GM21576 (cell line): ENCODE data around the gene C11orf86.

Source experiments
- ATAC-seq: cut with Tn5 transposase; IDR thresholded peaks from one replicate; pipeline ENCODE4 v1.9.1; 2021; ENCODE audit warnings: mild to moderate bottlenecking, moderate library complexity; ENCODE audit not compliant: unreplicated experiment

The C11orf86 gene

DNA sequence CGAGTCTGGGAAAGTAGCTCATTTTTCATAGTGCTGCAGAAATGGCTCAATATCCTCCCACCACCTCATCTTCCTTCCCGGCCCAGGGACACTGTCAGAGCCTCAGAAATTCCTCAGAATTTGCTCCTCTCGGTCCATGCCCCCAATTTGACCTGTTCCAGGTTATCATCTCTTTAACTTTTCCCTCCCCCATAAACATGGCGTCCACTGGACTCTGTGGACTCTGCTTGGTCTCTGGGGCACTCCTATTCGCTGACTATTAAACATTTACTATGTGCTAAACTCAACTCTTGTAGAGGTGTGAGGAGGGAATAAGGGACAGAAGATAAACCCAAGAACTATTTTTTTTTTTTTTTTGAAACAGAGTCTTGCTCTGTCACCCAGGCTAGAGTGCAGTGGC, 8.8 kb upstream of the C11orf86 start:
- ATAC-seq, result no peak

DNA sequence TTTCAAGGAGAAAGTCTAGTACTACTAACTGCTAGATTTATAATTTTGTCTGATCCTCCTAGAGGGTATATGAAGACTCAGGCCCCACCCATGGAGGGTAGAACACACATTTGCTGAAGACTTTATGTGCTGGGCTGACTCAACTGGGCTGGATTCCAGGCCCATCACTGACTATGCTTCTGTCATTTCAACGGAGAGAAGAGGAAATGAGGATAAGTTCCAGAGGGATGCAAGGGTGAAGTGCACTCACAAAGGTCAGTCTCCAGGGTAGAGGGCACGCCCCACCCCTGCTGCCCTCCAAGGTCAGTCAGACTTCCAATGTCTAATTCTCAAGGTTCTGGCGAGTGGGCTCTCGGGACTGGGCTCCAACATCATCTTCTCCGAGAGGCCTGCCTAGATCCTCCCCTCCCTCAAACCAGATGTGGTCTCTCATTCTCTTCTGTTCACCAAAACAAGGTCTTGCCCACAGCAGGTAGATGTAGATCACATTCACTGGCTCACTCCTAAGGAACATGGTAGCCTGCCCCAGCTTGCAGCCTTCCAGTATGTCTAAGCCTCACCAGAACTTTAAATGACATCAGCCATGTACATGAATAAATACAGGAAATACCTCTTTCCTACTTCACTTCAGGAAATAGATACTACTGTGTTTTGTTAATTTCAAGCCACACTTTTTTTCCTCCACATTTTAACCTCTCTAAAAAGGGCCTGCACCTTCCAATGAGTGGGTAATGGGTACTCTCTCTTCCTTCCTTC, 7.3 kb upstream of the C11orf86 start:
- no peak for ATAC-seq

DNA sequence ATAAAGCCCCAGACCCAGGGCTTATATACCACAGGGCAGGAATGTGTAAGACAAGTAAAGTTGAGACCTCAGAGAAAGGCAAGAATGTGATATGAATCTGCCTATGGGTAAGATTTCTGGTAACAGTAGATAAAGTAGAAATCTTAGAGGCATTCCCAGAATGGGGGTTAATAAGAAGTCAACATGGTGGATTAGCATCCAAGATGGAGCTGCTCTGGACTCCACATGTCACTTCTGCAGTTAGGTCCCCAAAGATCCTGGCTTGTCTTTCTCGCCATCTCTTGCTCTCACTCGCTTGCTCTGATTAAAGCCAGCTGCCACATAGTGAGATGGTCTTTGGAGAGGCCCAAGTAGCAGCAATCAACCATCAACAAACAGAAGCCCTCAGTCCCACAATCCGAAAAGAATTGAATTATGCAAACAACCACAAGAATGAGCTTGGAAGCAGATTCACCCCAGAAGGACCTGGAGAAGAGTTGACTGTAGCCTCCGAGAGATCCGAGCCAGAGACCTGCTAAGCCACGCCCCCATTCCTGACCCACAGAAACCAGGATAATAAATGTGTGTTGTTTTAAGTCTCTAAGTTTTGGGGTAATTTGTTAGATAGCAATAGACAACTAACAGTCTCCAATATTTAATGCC, 5.4 kb upstream of the C11orf86 start:
- no peak for ATAC-seq

DNA sequence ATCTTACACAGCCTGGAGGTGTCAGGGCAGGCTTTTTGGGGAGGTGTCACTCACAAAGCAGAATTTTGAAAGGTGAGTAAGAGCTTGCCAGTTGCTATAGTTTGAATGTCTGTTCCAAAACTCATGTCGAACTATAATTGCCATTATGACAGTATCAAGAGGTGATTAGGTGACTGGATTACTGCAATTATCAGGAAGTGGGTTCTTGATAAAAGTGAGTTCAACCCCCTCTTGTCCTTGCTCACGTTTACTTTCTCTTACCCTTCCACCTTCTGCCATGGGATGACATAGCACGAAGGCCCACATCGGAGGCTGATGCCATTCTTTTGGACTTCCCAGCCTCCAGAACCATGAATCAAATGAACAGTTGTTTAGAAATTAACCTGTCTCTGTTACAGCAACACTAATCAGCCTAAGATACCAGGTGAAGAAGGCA, 4.7 kb upstream of the C11orf86 start:
- no peak for ATAC-seq

DNA sequence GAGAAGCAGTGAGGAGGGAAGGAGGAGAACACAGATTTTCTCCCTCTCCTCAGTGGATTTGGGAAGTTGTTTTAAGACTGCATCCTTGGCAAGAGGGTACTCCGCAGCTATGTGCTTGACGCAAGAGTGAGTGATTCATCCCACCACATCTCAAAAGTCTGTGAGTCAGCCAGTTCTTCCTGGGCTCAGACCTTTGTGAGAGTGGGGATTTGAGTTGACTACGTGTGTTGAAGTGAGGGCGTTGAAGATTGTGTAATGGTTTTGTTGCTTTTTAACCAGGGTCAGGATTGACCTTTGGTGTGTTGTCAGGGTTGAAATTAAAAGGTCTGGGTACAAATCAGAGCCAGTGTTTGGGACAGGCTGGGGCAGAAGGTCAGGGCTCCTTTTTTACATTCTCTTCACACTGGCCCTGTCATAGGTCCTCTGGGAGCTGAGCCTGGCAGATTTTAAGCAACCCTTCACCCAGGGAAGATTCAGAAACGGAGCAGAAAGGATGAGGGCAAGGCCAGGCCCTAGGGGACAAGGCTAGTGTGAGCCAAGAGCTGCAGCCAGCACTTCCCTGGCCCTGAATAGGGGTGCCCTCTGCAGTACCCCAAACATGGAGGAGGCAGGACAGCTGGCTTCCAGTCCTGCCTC, 4.2 kb upstream of the C11orf86 start:
- no peak for ATAC-seq

DNA sequence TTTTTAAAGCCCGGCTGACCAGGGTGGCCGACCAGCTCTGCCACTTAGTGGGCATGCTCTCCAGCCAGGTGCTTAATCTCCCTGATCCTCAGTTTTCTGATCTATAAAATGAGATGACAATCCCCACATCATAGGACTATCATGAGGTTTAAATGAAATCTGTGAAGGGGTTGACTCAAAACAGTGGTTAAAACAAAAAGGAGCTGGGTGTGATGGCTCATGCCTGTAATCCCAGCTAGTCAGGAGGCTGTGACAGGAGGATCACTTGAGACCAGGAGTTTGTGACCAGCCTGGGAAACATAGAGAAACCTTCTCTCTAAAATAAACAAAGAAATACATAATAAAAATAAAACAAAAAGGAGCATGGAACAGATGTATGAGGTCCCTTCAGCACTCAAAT, 3.6 kb upstream of the C11orf86 start:
- ATAC-seq, result no peak

DNA sequence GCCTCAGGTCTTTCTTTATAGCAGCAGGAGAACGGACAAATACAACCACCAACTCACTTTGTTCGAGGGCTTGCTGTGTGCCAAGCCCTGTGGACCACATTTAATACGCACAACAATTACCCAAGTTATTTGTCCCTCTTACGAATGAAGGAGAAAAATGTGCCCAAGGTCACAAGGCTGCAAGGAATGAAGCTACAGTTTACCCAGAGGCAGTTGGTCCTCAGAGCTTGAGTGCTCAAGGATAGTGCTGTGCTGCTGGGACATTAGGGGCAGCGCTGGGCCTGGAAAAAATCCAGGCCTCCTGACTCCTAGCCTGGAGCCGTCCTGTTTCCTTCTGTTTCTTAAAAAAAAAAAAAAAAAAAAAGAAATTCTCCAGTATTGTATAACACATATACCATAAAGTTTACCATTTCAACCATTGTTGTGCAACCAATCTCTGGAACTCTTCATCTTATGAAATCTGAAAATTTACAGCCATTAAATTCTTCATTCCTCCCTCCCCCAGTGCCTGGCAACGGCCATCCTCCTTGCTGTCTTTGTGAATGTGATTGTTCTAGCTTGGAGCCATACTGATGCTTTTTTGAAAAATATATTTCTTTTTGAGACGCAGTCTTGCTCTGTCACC, 1.0 kb upstream of the C11orf86 start:
- ATAC-seq, result no peak

DNA sequence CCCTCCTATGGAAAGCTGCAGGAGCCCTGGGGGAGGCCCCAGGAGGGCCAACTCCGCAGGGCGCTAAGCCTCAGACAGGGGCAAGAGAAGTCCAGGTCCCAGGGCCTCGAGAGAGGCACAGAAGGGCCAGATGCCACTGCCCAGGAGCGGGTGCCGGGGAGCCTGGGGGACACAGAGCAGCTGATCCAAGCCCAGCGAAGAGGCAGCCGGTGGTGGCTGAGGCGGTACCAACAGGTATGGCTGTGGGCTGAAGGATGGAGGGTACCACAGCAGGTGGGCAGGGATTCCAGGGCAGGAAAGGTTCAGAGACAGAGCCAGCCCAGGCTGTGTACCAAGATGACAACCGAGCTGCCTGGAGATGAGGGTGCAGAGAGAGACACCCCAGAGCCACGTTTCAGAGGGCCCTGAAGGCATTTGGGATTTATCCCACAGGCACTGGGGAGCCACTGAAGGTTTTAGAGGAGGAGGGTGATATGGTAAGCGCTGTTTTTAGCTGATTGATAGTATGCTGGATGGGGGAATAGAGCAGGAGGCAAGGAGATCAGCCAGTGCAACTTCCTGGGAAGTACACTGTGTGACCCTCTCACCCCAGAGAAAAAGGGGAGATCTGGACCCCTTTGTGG, 412 bp downstream of the C11orf86 start:
- no peak for ATAC-seq

DNA sequence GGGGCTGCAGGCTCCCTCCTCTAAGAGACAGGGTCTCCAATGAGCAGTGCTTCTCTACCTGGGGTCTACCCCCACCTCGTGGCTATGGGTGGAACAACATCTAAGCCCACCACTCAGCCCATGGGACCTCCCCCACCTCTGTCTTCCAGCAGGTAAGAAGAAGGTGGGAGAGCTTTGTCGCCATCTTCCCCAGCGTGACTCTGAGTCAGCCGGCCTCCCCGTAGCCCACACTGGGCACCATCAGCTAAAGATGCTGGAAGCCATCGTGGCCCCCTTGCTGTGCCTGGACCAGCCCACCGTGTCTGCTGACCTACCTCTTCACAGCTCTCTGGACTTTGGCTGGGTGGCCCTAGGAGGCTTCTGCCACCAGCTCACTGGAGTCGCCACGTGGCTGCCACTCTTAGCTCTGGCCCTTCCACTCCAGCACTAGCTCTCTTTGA, 944 bp downstream of the C11orf86 start:
- ATAC-seq, result no peak

DNA sequence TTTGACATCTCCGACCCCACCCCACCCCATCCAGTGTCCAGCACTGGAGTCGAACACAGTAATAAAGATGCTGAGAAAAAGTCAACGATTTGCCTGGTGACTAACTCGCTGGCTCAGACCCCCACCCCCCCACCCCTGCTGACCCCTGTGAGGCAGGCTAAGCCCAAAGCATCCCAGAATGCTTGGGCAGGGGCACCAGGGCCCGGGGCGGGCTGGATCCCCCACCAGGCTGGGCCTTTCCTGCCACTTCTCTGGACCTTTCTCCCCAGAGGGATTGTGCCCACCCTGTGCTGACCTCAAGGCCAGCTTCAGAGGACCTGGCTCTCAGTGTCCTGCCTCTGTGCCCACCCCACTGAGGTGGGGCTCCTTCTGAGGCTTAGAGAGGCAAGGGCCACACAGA, 1.8 kb downstream of the C11orf86 start:
- no peak for ATAC-seq

DNA sequence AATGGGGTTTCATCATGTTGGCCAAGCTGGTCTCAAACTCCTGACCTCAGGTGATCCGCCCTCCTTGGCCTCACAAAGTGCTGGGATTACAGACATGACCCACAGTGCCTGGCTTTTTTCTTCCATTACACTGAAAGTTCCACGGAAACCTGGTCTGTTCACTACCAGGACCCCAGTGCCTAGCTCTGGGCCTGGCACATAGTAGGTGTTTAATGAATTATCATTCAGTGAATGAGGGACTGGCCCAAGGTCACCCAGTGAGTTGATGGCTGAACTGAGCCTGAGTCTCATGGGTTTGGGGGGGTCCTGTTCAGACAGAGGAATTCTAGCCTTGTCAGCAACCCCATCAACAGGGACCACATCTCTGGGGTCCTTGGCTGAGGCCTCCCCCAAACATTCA, 3.1 kb downstream of the C11orf86 start:
- no peak for ATAC-seq

DNA sequence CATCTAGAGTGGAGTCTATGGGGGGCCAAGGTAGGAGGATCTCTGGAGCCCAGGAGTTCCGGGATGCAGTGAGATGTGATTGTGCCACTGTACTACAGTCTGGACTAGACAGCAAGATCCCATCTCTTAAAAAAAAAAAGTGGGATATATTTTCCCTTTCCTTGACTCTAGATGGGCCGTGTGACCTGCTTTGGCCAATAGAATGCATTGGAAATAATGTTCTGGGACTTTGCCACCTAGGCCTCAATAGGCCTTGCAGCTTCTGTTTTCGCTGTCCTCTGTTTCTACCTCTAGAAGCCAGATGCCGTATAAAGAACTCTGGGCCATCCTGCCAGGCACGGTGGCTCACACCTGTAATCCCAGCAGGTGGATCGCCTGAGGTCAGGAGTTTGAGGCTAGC, 3.6 kb downstream of the C11orf86 start:
- ATAC-seq, result no peak

DNA sequence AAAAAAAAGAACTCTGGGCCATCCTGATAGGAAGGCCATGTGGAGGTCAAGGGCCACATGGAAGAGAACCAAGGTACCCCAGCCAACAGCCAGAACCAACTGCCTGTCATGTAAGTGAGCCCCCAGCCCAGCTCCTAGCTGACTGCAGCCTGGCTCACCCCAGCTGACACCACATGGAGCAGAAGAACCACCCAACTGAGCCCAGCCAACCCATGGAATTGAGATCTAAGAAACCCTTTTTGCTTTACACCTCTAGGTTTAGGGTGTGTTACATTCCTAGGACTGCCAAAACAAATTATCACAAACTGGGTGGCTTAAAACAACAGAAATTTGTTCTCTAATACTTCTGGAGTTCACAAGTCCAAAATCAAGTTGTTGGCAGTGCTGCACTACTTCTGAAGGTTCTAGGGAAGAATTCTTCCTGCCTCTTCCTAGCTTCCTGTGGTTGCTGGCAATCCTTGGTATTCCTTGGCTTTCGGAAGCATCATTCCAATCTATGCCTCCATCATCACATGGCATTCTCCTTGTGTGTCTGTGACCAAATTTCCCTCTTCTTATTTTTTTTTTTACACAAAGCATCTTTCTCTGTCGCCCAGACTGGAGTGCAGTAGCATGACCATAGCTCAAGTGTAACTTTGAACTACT, 4.4 kb downstream of the C11orf86 start:
- no peak for ATAC-seq

DNA sequence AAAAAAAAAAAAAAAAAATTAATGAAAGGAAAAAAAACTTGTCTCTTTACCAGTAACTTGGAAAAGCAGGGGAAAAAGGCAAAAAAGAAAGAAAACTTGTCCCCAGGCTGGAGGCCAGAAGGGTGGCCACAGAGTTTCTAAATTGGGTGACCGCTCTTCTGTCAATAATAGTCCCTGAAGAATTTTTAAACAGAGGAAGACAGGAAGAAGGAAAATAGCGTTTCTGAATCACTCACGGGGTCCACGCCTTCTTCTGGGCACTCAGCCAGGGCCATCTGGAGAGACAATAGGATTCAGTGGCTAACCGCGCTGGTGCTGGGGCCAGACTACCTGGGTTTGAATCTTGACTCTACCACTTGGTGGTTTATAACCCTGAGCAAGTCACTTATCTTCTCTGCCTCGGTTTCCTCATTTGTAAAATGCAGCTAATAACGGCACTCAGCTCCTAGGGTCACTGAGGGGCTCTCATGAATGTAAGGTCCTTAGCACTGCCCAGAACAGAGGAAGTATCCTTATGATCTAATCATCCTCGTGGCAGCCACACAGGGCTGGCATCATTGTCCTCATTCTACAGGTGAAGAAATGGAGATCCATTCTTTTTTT, 7.0 kb downstream of the C11orf86 start:
- no peak for ATAC-seq

DNA sequence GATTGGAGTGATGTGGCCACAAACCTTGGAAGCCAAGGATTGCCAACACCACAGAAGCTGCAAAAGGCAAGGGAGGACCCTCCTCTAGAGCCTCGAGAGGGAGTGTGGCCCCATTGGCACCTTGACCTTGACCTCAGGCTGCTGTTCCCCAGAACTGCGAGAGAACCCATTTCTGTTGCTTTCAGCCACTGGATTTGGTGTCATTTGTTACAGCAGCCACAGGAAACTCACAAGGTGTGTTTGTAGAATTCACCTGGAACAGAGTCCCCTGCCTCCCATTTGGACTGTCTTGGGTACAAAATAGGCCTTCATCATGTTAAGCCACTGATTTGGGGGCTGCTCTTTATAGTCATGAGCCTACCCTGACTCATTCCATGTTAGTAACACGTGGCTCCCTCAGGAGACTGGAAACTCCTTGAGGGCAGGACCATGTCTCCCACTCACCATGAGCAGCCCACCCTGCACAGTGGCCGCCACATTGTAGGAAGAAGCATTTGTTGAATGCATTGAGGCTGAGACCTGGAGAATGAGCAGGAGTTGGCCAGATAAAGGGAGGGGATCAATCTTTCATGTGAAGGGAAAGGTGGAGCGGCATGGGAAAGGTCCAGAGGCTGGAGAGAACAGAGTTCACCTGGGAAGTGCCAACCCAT, 8.3 kb downstream of the C11orf86 start:
- ATAC-seq, result no peak

DNA sequence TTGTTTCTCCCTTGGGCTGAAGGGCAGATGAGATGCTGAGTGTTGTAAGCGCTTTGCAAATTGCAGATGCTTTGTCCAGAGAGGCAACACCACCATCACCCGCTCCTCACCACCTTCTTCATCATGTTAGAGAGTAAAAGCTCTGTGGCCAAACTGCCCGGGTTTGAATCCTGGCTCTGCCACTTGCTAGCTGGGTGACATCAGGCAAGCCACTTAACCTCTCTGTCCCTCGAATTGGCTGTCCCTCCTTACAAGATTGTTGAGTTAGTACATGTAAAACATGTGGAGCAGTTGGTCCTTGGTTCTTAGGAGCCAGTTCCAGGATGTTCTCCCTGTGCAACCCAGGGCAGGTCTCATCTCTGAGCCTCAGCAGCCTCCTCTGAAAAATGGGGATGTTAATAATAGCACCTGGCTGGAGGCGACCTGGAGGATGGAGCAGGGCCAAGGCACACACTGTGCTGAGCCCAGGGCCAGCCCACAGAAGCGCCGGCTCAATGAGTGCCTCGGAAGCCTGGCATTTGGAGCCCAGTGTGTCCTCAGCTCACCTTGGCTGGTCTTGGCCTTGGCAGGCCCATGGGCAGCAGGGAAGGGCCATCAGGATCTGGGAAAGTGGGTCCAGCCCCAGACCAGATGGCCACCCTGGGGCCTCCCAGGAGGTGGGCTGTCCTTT, 10.5 kb downstream of the C11orf86 start:
- ATAC-seq, result no peak

DNA sequence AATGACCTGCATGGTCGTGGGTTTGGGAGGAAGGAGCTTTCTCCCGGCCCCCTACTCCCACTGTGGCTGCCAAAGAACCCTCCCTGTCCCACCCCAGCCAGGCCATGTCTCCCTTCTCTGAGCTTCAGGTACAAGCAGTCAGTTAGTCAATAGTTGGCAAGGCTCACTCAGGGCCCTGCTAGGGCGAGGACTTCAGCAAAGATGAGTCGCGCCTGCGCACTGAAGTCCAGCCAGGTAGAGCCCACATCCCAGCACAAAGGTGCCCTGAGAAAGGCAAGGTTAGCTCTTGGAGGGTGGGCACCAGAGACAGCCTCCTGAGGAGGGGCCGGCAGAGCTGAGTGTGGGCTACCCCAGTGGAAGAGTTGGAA, 11.1 kb downstream of the C11orf86 start:
- no peak for ATAC-seq

DNA sequence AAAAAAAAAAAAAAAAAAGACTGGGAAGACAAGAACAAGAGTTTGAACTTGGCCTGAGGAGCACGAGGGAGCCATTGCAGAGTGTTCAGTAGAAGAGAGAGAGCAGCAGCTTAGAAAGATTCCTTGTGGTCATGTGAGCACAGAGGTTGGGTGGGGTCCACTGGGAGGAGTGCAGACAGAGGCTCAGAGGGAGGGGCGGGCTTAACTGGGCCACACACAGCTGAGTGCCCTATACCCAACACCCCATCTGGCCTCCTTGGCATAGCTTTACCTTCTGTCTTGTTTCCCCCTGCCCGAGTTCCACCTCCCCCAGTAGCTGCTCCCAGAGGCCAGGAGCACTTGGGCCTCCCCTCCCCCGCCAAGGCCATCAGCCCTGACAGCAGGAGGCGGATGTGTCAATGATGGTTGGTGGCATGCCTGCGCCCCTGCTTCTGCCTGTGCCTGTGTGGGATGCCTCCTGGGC, 12.1 kb downstream of the C11orf86 start:
- no peak for ATAC-seq

DNA sequence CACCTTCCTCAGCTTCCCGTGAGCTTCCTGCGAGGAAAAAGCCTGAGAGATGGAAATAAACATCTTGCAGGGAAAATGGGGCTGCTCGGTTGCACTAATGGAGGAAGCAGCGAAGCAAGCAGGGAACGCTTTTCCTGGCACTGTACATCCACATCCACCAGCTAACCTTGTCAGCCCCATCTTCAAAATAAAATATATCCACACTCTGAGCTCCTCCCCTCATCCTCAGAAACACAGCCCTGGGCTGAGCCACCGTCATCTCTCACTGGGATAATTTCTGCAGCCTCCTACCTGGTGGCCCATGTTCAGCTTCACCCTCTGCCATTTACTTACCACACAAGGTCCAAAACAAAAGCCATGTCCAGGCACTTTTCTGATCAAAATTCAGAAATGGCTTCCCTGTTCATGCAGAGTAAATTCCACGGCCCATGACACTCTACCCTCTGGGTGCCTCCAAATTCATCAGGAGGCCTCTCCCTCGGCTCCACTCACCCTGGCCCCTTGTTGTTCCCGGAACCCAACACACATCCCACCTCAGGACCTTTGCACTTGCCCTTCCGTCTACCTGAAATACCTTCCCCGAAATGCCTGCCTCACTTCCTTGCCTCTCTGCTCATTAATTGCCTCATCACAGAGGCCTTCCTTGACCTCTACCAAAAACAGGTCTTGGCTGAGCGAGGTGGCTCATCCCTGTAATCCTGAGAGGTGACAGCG, 13.0 kb downstream of the C11orf86 start:
- ATAC-seq, result no peak
